ENCODE data around the gene KPNA6.

Gene KPNA6

GRCh38 chr1:32198237-32199042 lies 90.6 kb downstream of the KPNA6 start:
- no peak for TF ChIP-seq CTCF (IDR thresholded peaks at IDR 0.05; ENCODE audit: low read depth, low read length, missing control alignments)
- no peak for DNase-seq (ENCODE audit: extremely low read depth, low read depth)

DNA sequence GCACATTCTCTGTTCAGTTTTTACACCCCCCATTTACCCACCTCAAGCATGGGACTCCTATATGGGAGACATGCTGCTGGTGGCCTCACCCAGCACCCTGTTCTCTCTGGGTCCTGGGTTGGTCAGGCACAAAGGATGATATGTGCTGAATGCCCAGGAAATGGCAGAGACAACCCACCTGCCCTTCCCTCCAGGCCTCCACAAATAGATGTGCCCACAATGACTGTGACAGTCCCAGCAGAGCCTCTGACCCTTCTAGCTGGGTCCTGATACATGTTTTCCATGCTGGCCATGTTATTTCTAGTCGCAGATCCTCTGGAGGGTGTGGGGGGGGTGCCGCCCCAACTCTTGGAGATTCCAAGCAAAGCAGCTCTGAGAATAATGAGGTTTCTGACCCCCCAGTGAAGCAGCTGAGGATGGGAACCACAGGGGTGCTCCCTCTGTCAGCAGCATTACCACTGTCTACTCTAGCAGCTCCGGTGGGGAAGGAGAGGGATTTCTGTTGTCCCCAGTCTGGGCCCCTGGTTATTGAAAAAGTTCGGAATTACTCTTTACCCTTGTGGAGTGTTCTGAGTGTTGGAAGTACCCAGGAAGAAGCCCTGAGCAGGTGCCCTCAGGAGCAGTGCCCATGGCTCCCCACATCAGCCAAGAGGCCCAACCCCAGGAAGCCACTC lies 91.3 kb downstream of the KPNA6 start:
- no peak for DNase-seq (ENCODE audit: extremely low read depth, low read depth)
- H3K4me3 ChIP-seq (replicated peaks; ENCODE audit: low read depth, low read length), result no peak overlapping the region; the same call in 1 of the 2 replicates
- TF ChIP-seq CTCF (IDR thresholded peaks at IDR 0.05; ENCODE audit: low read depth, low read length, missing control alignments), result no peak

More at GRCh38 chr1:32198237-32199042, 90.6 kb downstream of the KPNA6 start:
- H3K4me3 ChIP-seq (replicated peaks; ENCODE audit: low read depth, low read length), result no peak overlapping the region

- no peak for DNase-seq (ENCODE audit: extremely low read depth, low read depth)
- TF ChIP-seq CTCF (IDR thresholded peaks at IDR 0.05; ENCODE audit: low read depth, low read length, missing control alignments), result no peak
- H3K4me3 ChIP-seq (replicated peaks; ENCODE audit: low read depth, low read length), result peak overlapping the region; percentile 57
Measured at GRCh38 chr1:32199717-32200072, 91.8 kb downstream of the KPNA6 start.

GRCh38 chr1:32200226-32201010 lies 92.6 kb downstream of the KPNA6 start, which contains the start of gene CCDC28B:
Gene CCDC28B (plus strand): TSS chr1:32200595. CDS start chr1:32201936, 1,341 bp downstream.
- TF ChIP-seq CTCF (IDR thresholded peaks at IDR 0.05; ENCODE audit: low read depth, low read length, missing control alignments), result no peak
- peak within 1 kb of the TSS; percentile 57 for H3K4me3 ChIP-seq (replicated peaks; ENCODE audit: low read depth, low read length)
- no peak for DNase-seq (ENCODE audit: extremely low read depth, low read depth)

DNA sequence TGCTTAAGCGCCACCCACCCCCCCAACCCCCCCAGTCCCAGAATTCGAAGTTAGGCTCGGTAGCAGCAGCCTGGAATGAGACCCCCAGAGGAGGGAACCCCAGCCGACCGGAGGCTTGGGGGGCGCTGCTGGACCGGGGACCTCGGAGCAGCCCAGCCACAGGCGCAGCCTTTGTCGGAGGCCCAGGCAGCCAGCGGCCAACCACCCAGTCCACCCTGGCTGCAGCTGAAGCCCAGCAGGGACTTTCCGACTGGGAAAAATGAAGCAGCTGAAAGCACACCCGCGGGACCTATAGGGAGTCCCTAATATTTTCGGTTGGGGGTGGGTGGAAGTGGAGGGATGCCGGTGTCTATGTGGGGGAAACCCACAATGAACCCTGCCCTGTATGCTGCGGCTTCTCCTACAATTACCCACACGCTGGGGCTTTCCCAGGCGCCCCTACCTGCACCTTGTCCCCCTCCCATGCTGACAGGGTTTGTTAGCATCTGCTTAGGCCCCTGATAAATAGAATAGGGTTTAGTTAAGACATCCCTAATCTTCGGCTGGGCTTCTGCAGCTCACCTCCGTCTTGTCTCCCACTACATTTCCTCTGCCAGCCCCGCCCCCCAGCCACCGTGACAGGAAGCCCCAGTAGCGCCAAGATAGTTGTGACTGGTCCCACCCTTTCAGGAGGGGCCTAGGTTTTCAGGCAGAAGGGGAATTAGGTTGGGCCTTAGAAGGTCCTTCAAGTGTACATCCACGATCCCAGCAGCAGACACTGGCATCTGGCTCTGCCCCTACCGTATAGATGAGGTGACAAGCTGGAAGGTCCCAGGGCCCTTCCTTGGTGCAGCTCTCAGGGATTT lies 93.4 kb downstream of the KPNA6 start:
- TF ChIP-seq CTCF (IDR thresholded peaks at IDR 0.05; ENCODE audit: low read depth, low read length, missing control alignments), result no peak
- peak overlapping the region; percentile 57 for H3K4me3 ChIP-seq (replicated peaks; ENCODE audit: low read depth, low read length)
- no peak for DNase-seq (ENCODE audit: extremely low read depth, low read depth)

- TF ChIP-seq CTCF (IDR thresholded peaks at IDR 0.05; ENCODE audit: low read depth, low read length, missing control alignments), result no peak
- peak overlapping the region; percentile 80 for H3K4me3 ChIP-seq (replicated peaks; ENCODE audit: low read depth, low read length)
Measured at GRCh38 chr1:32204943-32205361, 97.1 kb downstream of the KPNA6 start.

More at GRCh38 chr1:32204943-32205361, 97.1 kb downstream of the KPNA6 start:
- no peak for DNase-seq (ENCODE audit: extremely low read depth, low read depth)
